GM19452 (cell line): ENCODE data around the gene RNF4.
"Not testable (repeated sequence)": the region's sequence is repeated elsewhere in the genome, so short reads cannot be mapped to it uniquely, and the experiment has no call there.

Experiments used
- ATAC-seq: cut with Tn5 transposase; IDR thresholded peaks from one replicate; pipeline ENCODE4 v1.9.1; 2021; ENCODE audit not compliant: unreplicated experiment

Gene RNF4

GRCh38 chr4:2516635-2517034 is 47.7 kb downstream of the RNF4 start:
- ATAC-seq = no peak

GRCh38 chr4:2526559-2526958 is 57.7 kb downstream of the RNF4 start:
- no peak for ATAC-seq

GRCh38 chr4:2534904-2535375 is 66.0 kb downstream of the RNF4 start:
- no peak for ATAC-seq

GRCh38 chr4:2535376-2536192 is 66.7 kb downstream of the RNF4 start:
- no peak for ATAC-seq

GRCh38 chr4:2536193-2537010 is 67.5 kb downstream of the RNF4 start, which contains the start of gene FAM193A:
Gene FAM193A, plus strand, starts transcription at chr4:2536647. Its CDS starts 269 bp downstream, at chr4:2536916.
- ATAC-seq = peak; percentile 89

GRCh38 chr4:2537011-2537830 is 68.3 kb downstream of the RNF4 start:
- ATAC-seq = peak; percentile 11

GRCh38 chr4:2543580-2544191 is 74.8 kb downstream of the RNF4 start:
- not testable (repeated sequence) for ATAC-seq

- ATAC-seq = no peak
Observed at GRCh38 chr4:2545321-2546013, 76.6 kb downstream of the RNF4 start.

GRCh38 chr4:2546286-2546823 is 77.4 kb downstream of the RNF4 start:
- no peak for ATAC-seq

- not testable (repeated sequence) for ATAC-seq
Observed at GRCh38 chr4:2546961-2547691, 78.2 kb downstream of the RNF4 start.

GRCh38 chr4:2551118-2551517 is 82.2 kb downstream of the RNF4 start:
- ATAC-seq = no peak

GRCh38 chr4:2552806-2553205 is 83.9 kb downstream of the RNF4 start:
- no peak for ATAC-seq

- no peak for ATAC-seq
Observed at GRCh38 chr4:2558301-2558700, 89.4 kb downstream of the RNF4 start.

GRCh38 chr4:2560167-2560566 is 91.3 kb downstream of the RNF4 start:
- no peak for ATAC-seq
